SJSA1 (cell line): ENCODE measurements around the gene MKKS. TPM values are rescaled to one million over a fixed set of nuclear protein-coding genes. Genes with fewer than 3 reads are reported as not detected.

Source experiments
- DNase-seq, 2 experiments: peaks; one replicate each; pipeline ENCODE4 v3.0.0-alpha.2; 2015 to 2020; ENCODE audit warnings: low spot score in 2 of 2, low read depth in 1 of 2
- H3K27ac ChIP-seq: fragments of 250-450 bp; sonication (Bioruptor Pico); 2 replicates; pipeline ENCODE4 v1.5.1; 2020; ENCODE audit warnings: mild to moderate bottlenecking, moderate library complexity
- H3K27me3 ChIP-seq: fragments of 250-450 bp; sonication (Bioruptor Pico); replicated peaks from 2 replicates; pipeline ENCODE4 v1.5.1; 2020; ENCODE audit warnings: mild to moderate bottlenecking, moderate library complexity
- H3K36me3 ChIP-seq: fragments of 250-450 bp; sonication (Bioruptor Pico); 2 replicates; pipeline ENCODE4 v1.5.1; 2020; ENCODE audit warnings: mild to moderate bottlenecking
- H3K4me1 ChIP-seq: fragments of 250-450 bp; sonication (Bioruptor Pico); replicated peaks from 2 replicates; pipeline ENCODE4 v1.6.1; 2021; ENCODE audit warnings: mild to moderate bottlenecking
- H3K4me3 ChIP-seq: fragments of 250-450 bp; sonication (Bioruptor Pico); 2 replicates; pipeline ENCODE4 v1.5.1; 2020; ENCODE audit warnings: mild to moderate bottlenecking
- H3K9me3 ChIP-seq: fragments of 250-450 bp; sonication (Bioruptor Pico); replicated peaks from 2 replicates; pipeline ENCODE4 v1.5.1; 2020; ENCODE audit warnings: mild to moderate bottlenecking
- total RNA-seq: library from RNA; depleted of rRNA; stranded (reverse); fragments of >200 nt; shearing (Covaris generic); gene quantifications from 2 replicates; pipeline ENCODE4 v1.2.3, GENCODE V29; 2014

The MKKS gene
- total RNA-seq, 1 experiment from 2014 or later: 11.8 TPM

DNA sequence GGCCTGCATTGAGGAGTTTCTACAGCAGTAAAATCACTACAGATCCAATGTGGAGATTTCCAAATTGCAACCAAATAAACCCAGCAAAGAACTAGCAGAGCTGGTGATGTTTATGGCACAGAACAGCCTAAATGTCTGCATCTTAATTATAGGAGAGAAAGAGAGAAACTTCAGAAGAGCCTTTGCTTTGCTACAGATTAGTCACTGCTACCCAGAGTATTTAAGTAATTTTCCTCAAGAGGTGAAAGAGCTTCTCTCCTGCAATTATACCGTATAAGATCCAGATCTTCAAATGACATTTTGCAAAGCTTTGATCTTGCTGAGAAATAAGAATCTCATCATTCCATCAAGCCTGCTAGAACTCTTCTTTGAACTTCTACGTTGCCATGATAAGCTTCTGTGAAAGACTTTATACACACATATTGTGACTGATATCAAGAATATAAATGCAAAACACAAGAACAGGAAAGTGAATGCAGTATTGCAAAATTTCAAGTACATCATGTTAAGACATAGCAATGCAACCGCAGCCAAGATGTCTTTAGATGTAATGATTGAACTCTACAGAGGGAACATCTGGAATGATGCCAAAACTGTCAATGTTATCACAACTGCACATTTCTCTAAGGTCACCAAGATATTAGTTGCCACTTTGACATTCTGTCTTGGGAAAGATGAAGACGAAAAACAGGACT lies 48.0 kb downstream of the MKKS start:
- Histone ChIP-seq H3K4me1 (peaks cover 11% of the 10 kb centered on the region), H3K4me3 (no peak overlapping the region), H3K9me3 (no peaks in the 10 kb centered on the region), H3K36me3 (no peaks in the 10 kb centered on the region), H3K27me3 (no peaks in the 10 kb centered on the region), H3K27ac (no peak overlapping the region)
- no peak for DNase-seq

DNA sequence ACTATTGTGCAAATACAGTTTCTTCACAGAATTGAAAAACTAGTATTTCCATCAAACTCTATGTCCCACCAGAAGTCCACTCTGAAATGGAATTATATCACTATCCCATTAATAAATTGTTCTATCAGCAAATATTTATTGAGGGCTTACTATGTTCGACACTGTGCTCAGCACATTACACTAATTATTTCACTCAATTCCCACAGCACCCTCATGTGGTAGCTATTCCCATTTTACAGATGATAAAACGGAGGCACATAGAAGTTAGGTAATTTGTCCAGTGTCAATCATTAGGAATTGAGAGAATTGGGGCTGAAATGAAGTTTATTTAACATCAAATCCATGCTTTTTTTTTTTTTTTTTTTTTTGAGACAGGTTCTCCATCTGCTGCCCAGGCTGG lies 52.5 kb downstream of the MKKS start:
- H3K27ac ChIP-seq: no peak overlapping the region
- H3K36me3 ChIP-seq: no peaks in the 10 kb centered on the region
- H3K4me3 ChIP-seq: no peak overlapping the region
- no peaks in the 10 kb centered on the region for H3K9me3 ChIP-seq
- peak in 1 of 2 experiments; percentile 17 for DNase-seq
- peaks cover 7% of the 10 kb centered on the region for H3K4me1 ChIP-seq
- H3K27me3 ChIP-seq: no peaks in the 10 kb centered on the region

DNA sequence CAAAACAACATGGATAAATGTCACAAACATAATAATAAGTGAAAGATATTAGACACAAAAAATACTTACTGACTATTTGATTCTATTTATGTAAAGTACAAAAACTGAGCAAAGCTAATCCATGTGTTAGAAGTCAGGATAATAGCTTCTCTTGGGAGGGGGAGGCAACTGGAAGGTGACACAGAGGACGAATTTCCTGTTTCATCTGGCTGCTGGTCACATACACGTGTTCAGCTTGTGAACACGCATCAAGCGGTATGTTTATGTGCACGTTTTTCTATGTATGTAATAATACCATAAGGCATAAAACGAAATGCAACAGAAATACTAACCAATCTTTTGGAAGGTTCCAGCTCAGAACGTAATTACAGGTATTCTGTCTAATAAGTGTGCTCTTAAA lies 54.3 kb downstream of the MKKS start:
- Histone ChIP-seq H3K9me3 (no peaks in the 10 kb centered on the region), H3K36me3 (no peaks in the 10 kb centered on the region), H3K4me1 (peaks cover 16% of the 10 kb centered on the region), H3K4me3 (no peak overlapping the region), H3K27ac (no peak overlapping the region), H3K27me3 (no peaks in the 10 kb centered on the region)
- DNase-seq: no peak

DNA sequence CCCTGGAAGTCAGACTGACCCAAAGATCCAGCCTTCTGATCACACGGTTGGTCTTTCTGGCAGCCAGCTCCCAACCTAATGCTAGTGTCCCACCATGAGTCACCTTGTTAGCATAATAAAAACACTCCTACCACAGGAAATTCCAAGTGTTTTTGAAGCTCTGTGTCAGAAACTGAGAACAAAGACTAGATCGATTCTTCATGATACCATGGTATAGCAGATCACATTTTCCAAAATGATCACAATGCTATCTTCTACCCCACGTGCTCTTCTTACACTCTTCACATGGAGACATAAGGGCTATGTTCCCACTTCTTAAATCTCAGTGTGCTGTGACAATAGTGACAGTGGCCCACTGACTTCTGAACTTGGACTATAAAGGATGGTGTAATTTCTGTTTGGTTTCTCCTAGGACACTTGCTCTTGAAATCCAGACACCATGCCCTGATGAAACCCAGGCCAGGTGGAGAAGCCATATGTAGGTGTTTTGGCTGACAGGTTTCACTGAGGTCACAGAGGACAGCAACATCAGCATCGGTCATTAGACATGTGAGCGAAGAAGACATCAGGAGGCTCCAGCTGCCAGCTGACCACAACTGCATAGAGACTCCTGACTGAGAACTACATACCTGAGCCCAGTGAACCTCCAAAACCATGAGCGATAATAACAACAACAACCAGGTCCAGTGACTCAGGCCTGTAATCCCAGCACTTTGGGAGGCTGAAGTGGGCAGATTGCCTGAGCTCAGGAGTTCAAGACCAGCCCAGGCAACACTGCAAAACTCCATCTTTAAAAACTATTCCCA lies 57.5 kb downstream of the MKKS start:
- Histone ChIP-seq H3K27ac (peak overlapping the region; percentile 66), H3K27me3 (no peaks in the 10 kb centered on the region), H3K9me3 (no peaks in the 10 kb centered on the region), H3K4me3 (no peak overlapping the region), H3K36me3 (no peaks in the 10 kb centered on the region), H3K4me1 (peaks cover 16% of the 10 kb centered on the region)
- peak; percentile 49 to 68 for DNase-seq

DNA sequence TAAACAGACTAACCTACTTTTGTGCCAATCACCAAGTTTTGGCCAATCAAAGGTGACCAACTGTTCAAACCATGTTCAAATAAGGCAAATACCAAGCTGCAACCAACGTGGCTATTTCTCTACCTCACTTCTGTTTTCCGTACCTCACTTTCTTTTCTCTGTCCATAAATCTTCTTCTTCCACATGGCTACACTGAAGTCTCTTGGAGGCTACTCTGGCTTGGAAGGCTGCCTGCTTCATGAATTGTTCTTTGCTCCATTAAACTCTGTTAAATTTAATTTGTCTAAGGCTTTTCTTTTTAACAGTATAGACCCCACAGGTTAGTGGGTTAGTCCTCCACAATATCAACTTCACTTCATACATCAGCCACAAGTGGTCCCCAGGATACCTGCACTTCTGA lies 58.8 kb downstream of the MKKS start:
- no peaks in the 10 kb centered on the region for H3K27me3 ChIP-seq
- H3K4me3 ChIP-seq: no peak overlapping the region
- DNase-seq: no peak
- no peaks in the 10 kb centered on the region for H3K9me3 ChIP-seq
- H3K36me3 ChIP-seq: no peaks in the 10 kb centered on the region
- H3K27ac ChIP-seq: no peak overlapping the region
- peaks cover 16% of the 10 kb centered on the region for H3K4me1 ChIP-seq

DNA sequence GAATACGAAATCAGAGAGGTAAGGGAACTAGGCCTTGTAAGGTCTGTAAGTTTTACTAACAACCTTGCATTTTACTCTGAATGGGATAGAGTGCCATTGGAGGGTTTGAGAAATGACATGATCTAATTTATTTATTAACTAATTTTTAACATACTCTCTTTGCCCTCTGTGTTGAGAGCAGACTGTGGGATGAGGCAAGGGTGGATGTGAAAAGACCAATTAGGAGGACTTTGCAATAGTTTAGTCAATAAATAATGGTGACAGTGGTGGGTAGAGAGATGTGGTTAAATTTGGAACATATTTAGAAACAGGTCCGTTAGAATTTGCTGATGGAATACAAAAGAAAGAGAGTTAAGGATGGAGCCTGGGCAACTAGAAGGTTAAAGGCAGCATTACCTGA lies 60.0 kb downstream of the MKKS start:
- H3K27ac ChIP-seq: no peak overlapping the region
- no peaks in the 10 kb centered on the region for H3K9me3 ChIP-seq
- H3K4me1 ChIP-seq: peaks cover 27% of the 10 kb centered on the region

DNA sequence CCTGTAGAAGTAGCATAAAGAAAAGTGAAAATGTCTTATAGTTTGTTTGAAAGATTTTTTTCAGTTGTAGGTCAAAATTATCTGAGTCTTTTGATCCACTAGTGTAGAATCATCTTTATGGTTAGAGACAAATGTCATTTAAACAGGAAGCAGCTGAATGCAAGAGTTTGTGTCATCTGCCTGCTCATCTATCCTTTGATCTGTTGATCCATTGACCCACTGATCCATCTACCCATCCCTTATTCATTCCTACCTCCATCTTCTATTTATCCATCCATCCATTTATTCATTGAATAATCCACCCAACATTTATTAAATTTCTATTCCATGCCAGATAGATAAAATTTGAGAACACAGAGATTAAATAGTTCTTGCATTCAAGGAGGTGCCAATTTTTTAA lies 62.6 kb downstream of the MKKS start:
- no peak for DNase-seq
- Histone ChIP-seq H3K27ac (no peak overlapping the region), H3K9me3 (no peaks in the 10 kb centered on the region), H3K27me3 (no peaks in the 10 kb centered on the region), H3K4me3 (no peak overlapping the region), H3K36me3 (no peaks in the 10 kb centered on the region), H3K4me1 (peaks cover 19% of the 10 kb centered on the region)

More for the DNA sequence above, 60.0 kb downstream of the MKKS start:
- Histone ChIP-seq H3K27me3 (no peaks in the 10 kb centered on the region), H3K36me3 (no peaks in the 10 kb centered on the region), H3K4me3 (no peak overlapping the region)
- no peak for DNase-seq

DNA sequence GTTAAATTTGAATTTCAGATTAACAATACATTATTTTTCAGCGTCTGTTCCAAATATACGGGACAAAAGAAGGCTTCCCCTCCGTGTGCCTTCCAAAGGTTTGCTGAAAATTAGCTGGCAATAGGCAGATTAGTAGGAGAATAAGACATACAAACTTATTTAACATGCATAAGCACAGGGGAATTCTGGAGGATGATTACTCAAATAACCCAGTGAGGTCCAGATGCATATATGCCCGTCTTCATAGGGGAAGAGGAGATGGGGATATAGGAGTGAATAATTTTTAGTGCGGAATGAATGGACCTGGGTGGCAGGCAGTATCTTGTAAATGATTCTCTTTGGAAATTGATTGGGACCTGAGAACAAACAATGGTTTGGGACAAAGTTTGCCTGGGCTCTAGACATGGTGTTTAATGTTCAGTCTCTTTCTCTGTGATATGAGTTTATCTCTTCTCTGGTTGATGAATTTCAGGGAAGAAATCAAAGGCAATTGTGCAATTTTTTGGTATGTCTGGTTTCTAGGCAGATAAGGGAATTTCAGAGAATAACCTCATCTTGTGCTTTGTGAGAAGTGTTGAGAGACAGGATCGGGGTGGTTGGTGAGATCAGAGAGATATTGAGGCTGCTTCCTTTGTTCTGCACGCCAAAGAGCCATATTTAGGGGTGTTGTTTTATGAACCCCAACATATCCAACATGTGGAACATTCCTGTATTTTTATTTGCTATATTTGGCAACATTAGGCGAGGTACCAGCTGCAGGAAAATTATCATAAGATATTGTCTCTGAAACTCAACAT lies 63.7 kb downstream of the MKKS start:
- no peak for DNase-seq
- H3K36me3 ChIP-seq: no peaks in the 10 kb centered on the region
- peaks cover 10% of the 10 kb centered on the region for H3K4me1 ChIP-seq
- H3K9me3 ChIP-seq: no peaks in the 10 kb centered on the region
- no peak overlapping the region for H3K4me3 ChIP-seq
- H3K27me3 ChIP-seq: no peaks in the 10 kb centered on the region
- H3K27ac ChIP-seq: no peak overlapping the region; the same call in 1 of the 2 replicates

DNA sequence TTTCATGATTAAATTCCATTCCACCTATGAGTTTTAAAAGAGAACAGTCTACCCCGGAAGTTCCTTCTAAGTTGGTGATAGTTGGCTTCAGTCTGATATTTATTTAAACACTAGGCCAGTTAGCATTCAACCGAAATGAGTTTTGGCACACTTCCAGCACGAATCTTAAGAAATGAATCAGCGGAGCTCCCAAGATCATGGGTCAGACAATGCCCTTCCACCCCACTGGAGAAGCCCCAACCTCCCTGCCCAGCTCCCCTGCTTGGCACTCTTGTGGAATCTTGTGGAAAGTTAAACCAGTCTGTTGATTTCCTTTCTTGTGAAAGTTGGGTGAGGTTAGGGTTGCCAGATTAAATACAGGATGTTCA lies 64.3 kb downstream of the MKKS start:
- H3K27me3 ChIP-seq: no peaks in the 10 kb centered on the region
- peaks cover 10% of the 10 kb centered on the region for H3K4me1 ChIP-seq
- H3K36me3 ChIP-seq: no peaks in the 10 kb centered on the region
- H3K9me3 ChIP-seq: no peaks in the 10 kb centered on the region
- H3K27ac ChIP-seq: no peak overlapping the region; the same call in 1 of the 2 replicates
- peak; percentile 34 to 49 for DNase-seq
- no peak overlapping the region for H3K4me3 ChIP-seq

DNA sequence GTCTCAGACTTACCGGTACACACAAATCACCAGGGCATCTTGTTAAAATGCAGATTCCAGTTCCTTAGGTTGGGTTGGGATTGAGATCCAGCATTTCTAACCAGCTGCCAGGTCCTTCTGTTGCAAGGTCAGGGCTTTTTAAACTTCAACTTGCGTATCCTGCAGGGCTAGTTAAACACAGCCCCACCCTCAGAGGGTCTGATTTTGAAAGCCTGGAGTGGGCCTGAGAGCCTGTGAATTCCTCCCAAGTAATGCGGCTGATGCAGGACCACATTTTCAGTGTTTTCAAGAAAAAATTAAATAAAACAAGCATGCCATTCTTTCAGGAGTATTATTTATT lies 65.3 kb downstream of the MKKS start:
- Histone ChIP-seq H3K27ac (no peak overlapping the region), H3K27me3 (no peaks in the 10 kb centered on the region), H3K36me3 (no peaks in the 10 kb centered on the region), H3K9me3 (no peaks in the 10 kb centered on the region), H3K4me1 (peaks cover 10% of the 10 kb centered on the region), H3K4me3 (no peak overlapping the region)
- DNase-seq: no peak

DNA sequence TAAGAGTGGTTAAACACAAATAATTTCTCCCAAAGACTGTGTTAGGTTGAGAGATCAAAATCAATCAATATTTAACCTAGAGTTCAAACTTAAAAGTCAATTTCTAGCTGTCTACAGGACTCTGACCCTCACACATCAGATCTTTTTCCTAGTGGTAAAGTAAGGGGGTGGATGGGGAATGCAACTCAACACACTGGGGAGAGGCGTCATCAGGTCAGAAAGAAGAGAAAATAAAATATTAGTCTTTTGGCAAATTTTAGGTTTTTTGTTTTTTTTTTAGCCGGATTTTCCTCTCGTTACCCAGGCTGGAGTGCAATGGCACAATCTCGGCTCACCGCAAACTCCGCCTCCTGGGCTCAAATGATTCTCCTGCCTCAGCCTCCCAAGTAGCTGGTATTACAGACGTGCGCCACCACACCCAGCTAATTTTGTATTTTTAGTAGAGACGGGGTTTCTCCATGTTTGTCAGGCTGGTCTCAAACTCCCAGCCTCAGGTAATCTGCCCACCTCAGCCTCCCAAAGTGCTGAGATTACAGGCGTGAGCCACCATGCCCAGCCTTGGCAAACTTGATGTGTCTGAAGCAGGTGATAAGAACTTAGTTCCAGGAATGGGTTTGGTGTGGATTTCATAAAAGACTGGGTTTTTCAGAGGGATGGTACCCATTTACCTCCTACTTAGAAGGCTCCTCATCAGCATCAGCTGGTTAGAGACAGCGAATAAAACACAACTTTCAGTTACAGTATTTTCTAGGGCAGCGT lies 65.9 kb downstream of the MKKS start:
- no peaks in the 10 kb centered on the region for H3K36me3 ChIP-seq
- H3K4me1 ChIP-seq: peaks cover 10% of the 10 kb centered on the region
- no peak for DNase-seq
- no peaks in the 10 kb centered on the region for H3K27me3 ChIP-seq
- H3K27ac ChIP-seq: no peak overlapping the region
- no peak overlapping the region for H3K4me3 ChIP-seq
- no peaks in the 10 kb centered on the region for H3K9me3 ChIP-seq

DNA sequence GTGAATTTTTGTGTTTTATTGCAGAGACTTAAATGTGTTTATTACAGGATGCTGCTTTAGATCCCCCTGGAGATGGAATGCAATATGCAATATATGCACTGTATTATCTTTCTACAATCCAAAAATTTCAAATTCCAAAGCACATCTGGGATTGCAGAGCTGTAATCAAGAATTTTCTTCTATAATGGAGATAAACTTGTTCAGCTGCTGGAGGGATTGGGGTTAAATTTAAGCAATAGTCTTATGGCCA lies 66.4 kb downstream of the MKKS start:
- no peaks in the 10 kb centered on the region for H3K9me3 ChIP-seq

DNA sequence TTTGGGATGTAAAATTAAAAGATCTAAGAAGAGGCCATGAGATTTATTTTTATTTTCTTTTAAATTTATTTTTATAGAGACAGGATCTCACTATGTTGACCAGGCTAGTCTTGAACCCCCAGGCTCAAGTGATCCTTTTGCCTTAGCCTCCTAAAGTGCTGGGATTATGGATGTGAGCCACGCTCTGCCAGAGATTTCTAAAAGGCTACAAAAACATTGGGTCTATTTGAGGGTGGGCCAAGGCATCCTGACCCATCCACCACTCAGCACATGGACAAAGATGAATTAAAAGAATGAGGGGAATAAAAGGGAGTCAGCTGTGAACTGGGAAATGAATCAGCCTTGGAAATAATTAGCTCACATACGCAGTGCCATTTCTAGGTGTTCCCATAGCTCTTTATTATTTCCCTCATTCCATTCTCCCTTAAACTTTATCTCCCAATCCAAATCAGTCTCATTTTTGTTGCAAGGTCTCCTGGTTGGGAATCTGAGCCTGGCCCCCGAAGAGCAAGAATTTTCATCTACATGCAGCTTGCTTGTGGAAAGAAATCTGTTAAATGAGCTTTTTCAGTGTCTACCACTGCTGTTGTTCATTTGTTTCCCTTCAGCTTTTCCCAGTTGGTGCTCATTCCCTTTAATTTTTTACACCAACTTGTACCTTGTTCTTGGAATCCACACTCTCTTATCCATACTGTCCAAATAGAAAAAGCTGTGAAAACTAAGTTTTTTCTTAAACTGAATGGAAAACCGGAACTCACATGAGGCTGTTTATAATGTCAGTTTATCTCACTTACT lies 66.9 kb downstream of the MKKS start:
- Histone ChIP-seq H3K9me3 (no peaks in the 10 kb centered on the region), H3K4me1 (peaks cover 10% of the 10 kb centered on the region), H3K27ac (no peak overlapping the region), H3K27me3 (no peaks in the 10 kb centered on the region), H3K4me3 (no peak overlapping the region), H3K36me3 (no peaks in the 10 kb centered on the region)
- no peak for DNase-seq

More for the DNA sequence above, 66.4 kb downstream of the MKKS start:
- H3K4me3 ChIP-seq: no peak overlapping the region
- no peaks in the 10 kb centered on the region for H3K27me3 ChIP-seq
- DNase-seq: no peak
- no peaks in the 10 kb centered on the region for H3K36me3 ChIP-seq
- peaks cover 10% of the 10 kb centered on the region for H3K4me1 ChIP-seq
- H3K27ac ChIP-seq: no peak overlapping the region
